Small intestine (tissue), 7 donors: Measurements from ENCODE around the gene MYL9. TPM values are rescaled to one million over a fixed set of nuclear protein-coding genes. Genes with fewer than 3 reads are reported as not detected.
"Not testable (repeated sequence)": the region's sequence is repeated elsewhere in the genome, so short reads cannot be mapped to it uniquely, and the experiment has no call there.

ENCODE experiments used
- DNase-seq, 2 donors: peaks; one replicate each; pipeline versions ENCODE4 v3.0.0 to v3.0.0-alpha.2; 2013
- FAIRE-seq: peaks from 2 replicates; lab custom pipeline; 2012; peaks lifted over from hg19 to GRCh38; lab: Jason Lieb, UNC
- H3K27ac ChIP-seq, 3 donors: one replicate each; pipeline ENCODE4 v1.5.1; 2013; ENCODE audit warnings: low read length in 2 of 3, mild to moderate bottlenecking in 2 of 3, control low read depth in 1 of 3, inconsistent platforms in 1 of 3, low read depth in 1 of 3, moderate library complexity in 1 of 3
- H3K27me3 ChIP-seq, 3 donors: one replicate each; pipeline ENCODE4 v1.6.1; 2013; ENCODE audit warnings: low read length in 3 of 3, inconsistent platforms in 1 of 3; ENCODE audit not compliant: control insufficient read depth in 3 of 3, insufficient read depth in 3 of 3
- H3K36me3 ChIP-seq, 3 donors: one replicate each; pipeline ENCODE4 v1.6.1; 2013; ENCODE audit warnings: low read length in 3 of 3, inconsistent platforms in 1 of 3, low read depth in 1 of 3, mild to moderate bottlenecking in 1 of 3, moderate library complexity in 1 of 3; ENCODE audit not compliant: control insufficient read depth in 3 of 3, insufficient read depth in 2 of 3
- H3K4me1 ChIP-seq, 3 donors: one replicate each; pipeline ENCODE4 v1.6.1; 2013; ENCODE audit warnings: low read length in 2 of 3, inconsistent platforms in 1 of 3, low read depth in 1 of 3, mild to moderate bottlenecking in 1 of 3, moderate library complexity in 1 of 3; ENCODE audit not compliant: control insufficient read depth in 3 of 3, insufficient read depth in 2 of 3
- H3K4me3 ChIP-seq, 3 donors: one replicate each; pipeline ENCODE4 v1.5.1; 2013; ENCODE audit warnings: low read length in 3 of 3, control low read depth in 1 of 3, inconsistent platforms in 1 of 3, low read depth in 1 of 3, mild to moderate bottlenecking in 1 of 3, moderate library complexity in 1 of 3
- H3K9me3 ChIP-seq, 2 donors: one replicate each; pipeline ENCODE4 v1.6.1; 2013; ENCODE audit warnings: low read depth in 1 of 2, low read length in 1 of 2; ENCODE audit not compliant: control insufficient read depth in 2 of 2, insufficient read depth in 1 of 2
- WGBS, 3 donors: extraction: QIAGEN DNeasy Blood & Tissue Kit; methylation state at CpG; one replicate each; pipeline ENCODE4 v1.1.7; 2013; 5-methylcytosine and 5-hydroxymethylcytosine counted together
- polyA plus RNA-seq, 4 donors: library from polyadenylated mRNA; stranded (reverse) in 3 of 4; unstranded in 1 of 4; fragments of 200-250 nt in 3 of 4; fragments of 120-200 nt in 1 of 4; gene quantifications; one replicate each; pipeline versions ENCODE4 v1.2.1 to v1.2.3, GENCODE V29; 2013
- donor health status: healthy with polysubstance abuse.
- donor health status: control.
- donor health status: control.
- donor health status: Bipolar disorder and iron deficiency.
- donor health status: healthy.

MYL9 gene
- polyA plus RNA-seq, 4 donors, result 7.4 to 279 (median 62.9) TPM

DNA sequence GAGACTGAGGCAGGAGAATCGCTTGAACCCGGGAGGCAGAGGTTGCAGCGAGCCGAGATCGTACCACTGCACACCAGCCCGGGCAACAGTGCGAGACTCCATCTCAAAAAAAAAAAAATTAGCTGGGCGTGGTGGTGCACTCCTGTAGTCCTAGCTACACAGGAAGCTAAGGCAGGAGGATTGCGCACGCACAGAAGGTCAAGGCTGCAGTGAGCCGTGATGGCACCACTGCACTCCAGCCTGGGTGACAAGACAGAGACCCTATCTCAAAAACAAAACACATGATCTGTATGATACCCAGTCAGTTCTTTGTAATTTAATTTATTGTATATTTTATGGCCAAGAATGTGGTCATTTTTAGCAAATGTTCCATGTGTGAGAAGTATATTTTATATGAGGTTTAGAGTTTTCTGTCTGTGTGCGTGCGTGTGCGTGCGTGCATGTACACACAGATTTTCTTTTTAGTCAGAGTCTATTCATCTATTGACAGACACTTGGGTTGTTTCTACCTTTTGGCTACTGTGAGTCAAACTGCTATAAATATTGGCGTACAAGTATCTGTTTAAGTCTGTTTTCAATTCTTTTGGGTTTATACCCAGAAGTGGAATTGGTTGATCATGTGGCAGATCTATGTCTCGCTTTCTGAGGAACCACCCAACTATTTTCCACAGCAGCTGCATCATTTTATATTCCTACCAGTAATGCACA, 22.2 kb upstream of the MYL9 start:
- peaks cover 0 to 45% (median 10%) of the 10 kb centered on the region in 3 donors for H3K36me3 ChIP-seq
- no peaks in the 10 kb centered on the region for H3K4me1 ChIP-seq
- 90 to 92% (median 91%) methylated on average over 17 of the region's 17 CpGs for WGBS, 3 donors
- no peak overlapping the region for H3K4me3 ChIP-seq
- H3K27ac ChIP-seq, result no peak overlapping the region
- H3K27me3 ChIP-seq, result no peaks in the 10 kb centered on the region
- FAIRE-seq, result no peak
- no peak for DNase-seq
- no peaks in the 10 kb centered on the region for H3K9me3 ChIP-seq

DNA sequence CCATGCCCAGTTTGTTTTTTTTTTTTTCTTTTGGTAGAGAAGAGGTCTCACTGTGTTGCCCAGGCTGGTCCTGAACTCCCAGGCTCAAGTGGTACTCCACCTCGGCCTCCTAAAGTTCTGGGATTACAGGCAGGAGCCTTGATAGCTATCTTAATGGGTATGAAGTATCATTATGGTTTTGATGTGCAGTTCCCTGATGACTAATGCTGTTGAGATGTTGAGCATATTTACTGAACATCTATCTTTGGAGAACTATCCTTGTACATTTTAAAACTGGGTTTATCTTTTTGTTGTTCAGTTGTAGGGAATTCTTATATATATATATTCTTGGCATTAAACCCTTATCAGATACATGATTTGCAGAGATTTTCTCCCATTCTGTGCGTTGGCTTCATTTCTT, 21.4 kb upstream of the MYL9 start:
- WGBS, 3 donors, result 88 to 91% (median 88%) methylated on average over 2 of the region's 2 CpGs
- Histone ChIP-seq H3K4me1 (no peaks in the 10 kb centered on the region), H3K4me3 (no peak overlapping the region), H3K27ac (no peak overlapping the region), H3K36me3 (peaks cover 0 to 49% (median 10%) of the 10 kb centered on the region in 3 donors), H3K27me3 (no peaks in the 10 kb centered on the region), H3K9me3 (no peaks in the 10 kb centered on the region)
- DNase-seq (no peak), FAIRE-seq (no peak)

DNA sequence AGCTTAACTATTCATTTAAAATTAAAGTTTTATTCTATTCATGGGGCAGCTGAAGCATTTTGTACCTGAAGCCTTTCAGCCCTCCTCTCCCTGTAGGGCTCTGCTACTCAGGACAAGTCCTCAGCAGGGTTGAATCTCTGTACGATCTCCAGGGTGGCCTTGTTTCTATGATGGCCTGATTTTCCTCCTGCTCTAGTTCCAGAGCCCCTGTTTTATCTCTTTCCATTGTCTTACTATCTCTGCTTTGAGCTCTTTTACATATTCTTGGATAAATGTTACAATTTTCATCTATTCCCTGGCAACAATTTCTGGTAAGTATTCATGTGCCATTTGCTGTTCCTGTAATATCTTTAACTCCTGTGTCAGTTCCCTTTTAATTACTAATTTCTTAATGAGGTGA, 19.8 kb upstream of the MYL9 start:
- Histone ChIP-seq H3K4me3 (no peak overlapping the region), H3K27me3 (no peaks in the 10 kb centered on the region), H3K36me3 (peaks cover 4 to 58% (median 21%) of the 10 kb centered on the region in 3 donors), H3K27ac (no peak overlapping the region), H3K9me3 (no peaks in the 10 kb centered on the region), H3K4me1 (no peaks in the 10 kb centered on the region)
- 83 to 100% (median 90%) methylated on average over 1 of the region's 1 CpG for WGBS, 3 donors
- DNase-seq (no peak), FAIRE-seq (no peak)

DNA sequence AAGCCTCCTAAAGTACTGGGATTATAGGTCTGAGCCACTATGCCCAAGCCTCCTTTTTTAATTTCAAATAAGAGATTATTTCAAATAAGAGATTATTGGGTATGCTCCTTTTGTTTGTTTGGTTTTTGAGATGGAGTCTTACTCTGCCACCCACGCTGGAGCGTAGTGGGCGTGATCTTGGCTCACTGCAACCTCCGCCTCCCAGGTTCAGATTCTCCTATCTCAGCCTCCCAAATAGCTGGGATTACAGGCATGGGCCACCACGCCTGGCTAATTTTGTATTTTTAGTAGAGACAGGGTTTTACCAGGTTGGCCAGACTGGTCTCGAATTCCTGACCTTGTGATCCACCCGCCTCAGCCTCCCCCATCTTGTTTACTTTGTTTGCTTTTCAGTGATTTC, 18.9 kb upstream of the MYL9 start:
- H3K27me3 ChIP-seq, DNase-seq, H3K4me3 ChIP-seq, H3K27ac ChIP-seq, FAIRE-seq, H3K9me3 ChIP-seq, H3K4me1 ChIP-seq: not testable (repeated sequence)
- 95 to 98% (median 96%) methylated on average over 7 of the region's 7 CpGs for WGBS, 3 donors
- H3K36me3 ChIP-seq, result peaks cover 10 to 67% (median 28%) of the 10 kb centered on the region in 3 donors

DNA sequence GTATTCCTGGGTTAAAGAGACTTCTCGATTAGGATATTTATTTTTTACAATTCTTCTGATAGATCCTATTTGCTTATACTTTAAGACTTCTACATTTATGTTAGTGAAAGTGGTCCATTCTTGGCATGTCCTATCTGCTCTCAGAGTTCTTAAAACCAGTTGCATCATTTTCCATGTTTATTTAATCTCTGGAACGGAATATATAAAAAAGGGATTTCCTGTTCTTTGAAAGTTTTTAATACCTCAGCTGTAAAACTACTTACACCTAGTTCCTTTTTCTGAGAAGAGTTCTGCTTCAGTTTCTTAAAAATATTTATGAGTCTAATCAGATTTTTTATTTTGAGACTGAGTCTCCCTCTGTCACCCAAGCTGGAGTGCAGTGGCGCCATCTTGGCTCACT, 18.0 kb upstream of the MYL9 start:
- H3K27me3 ChIP-seq, result no peaks in the 10 kb centered on the region
- FAIRE-seq, result no peak
- no peaks in the 10 kb centered on the region for H3K9me3 ChIP-seq
- peaks cover 10 to 73% (median 29%) of the 10 kb centered on the region in 3 donors for H3K36me3 ChIP-seq
- DNase-seq, result no peak
- no peak overlapping the region for H3K27ac ChIP-seq
- 76 to 94% (median 80%) methylated on average over 3 of the region's 3 CpGs for WGBS, 3 donors
- H3K4me1 ChIP-seq, result no peaks in the 10 kb centered on the region
- no peak overlapping the region for H3K4me3 ChIP-seq

DNA sequence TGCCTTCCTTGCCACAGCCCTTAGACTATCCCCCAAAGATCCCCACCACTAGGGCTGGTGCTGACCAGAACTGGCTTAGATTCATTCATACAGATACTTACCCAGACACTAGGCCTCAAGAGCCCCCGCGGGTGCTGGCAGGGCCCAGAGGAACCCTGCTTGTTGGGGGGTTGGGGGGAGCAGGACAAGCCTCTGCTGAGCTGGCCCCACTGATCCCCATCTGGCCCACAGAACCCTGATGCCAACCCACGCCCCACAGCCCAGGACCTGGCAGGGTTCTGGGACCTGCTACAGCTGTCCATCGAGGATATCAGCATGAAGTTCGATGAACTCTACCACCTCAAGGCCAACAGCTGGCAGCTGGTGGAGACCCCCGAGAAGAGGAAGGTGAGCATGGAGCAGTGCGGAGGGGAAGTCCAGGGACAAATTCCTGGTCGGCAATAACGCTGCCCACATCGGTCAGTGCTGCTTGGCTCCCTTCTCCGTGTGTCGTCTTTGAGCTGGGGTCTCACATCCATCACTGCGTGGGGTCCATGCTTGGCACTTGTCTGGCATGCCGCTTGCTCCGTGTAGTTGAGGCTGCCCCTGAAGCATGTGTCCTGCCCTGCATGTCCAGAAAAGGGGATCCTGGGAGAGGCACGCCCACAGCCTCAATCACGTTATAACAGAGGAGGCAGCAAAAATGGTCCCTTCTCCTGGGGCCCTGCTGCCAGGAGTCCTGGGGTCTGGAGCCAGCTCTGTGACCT, 15.5 kb upstream of the MYL9 start:
- FAIRE-seq, result no peak
- 92 to 95% (median 95%) methylated on average over 17 of the region's 17 CpGs for WGBS, 3 donors
- Histone ChIP-seq H3K9me3 (no peaks in the 10 kb centered on the region), H3K36me3 (peaks cover 10 to 77% (median 29%) of the 10 kb centered on the region in 3 donors), H3K27me3 (no peaks in the 10 kb centered on the region), H3K4me3 (no peak overlapping the region), H3K27ac (no peak overlapping the region), H3K4me1 (no peaks in the 10 kb centered on the region)
- no peak for DNase-seq

DNA sequence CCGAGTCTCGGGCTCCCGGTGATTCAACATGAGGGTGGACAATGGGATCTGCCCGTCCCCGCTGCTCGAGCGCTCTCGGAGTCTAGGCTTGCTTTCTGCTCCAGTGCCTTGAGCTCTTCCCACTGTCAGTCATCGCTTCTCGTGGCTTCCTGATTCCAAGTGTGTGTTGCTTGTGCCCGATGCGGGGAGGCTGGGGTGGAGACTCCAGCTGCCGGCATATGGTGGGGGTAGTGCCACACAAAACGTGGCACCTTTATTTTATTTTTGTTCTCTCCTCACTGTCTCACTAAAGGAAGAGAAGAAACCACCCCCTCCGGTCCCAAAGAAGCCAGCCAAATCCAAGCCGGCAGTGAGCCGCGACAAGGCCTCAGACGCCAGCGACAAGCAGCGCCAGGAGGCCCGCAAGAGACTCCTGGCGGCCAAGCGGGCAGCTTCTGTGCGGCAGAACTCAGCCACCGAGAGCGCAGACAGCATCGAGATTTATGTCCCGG, 14.8 kb upstream of the MYL9 start:
- WGBS, 3 donors, result 94 to 97% (median 94%) methylated on average over 29 of the region's 29 CpGs
- Histone ChIP-seq H3K9me3 (no peaks in the 10 kb centered on the region), H3K27me3 (no peaks in the 10 kb centered on the region), H3K4me1 (no peaks in the 10 kb centered on the region), H3K27ac (no peak overlapping the region), H3K4me3 (no peak overlapping the region), H3K36me3 (peaks cover 10 to 75% (median 26%) of the 10 kb centered on the region in 3 donors)
- FAIRE-seq (no peak), DNase-seq (no peak)

DNA sequence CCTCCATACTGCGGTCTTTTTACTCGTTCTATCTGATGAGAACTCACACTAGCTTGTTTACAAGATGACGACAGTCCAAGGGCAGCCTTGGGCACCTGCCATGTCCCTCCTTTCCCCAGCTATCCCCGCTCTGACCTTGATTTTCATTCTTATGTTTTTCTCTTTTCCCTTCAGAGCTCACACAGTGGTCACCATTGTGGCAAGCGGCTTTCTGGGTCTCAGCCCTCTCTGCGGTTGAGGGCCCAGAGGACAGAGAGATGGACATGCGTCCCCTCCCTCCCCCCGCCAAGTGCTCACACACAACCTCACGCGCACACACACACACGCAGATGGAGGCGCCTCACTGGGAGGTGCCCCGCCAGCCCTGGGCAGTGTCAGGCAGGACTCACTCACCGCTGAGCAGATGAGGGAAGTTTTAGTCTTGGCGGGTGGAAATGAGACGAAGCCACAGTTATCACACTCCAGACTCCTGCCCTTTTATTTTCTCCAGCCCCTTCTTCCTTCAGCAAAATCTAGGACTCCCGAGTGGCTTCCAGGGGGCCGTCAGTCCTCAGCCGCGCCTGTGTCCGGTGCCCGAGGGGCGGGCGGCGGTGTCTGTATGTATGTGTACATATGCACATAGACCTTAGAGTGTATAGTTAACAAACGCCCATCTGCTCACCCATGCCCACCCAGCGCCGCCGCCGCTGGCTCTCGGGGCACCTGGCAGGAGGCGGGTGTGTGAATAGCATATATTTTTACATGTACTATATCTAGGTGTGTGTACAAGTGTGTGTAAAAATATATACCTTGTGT, 13.8 kb upstream of the MYL9 start:
- DNase-seq, result no peak
- Histone ChIP-seq H3K27ac (no peak overlapping the region), H3K36me3 (peaks cover 10 to 69% (median 26%) of the 10 kb centered on the region in 3 donors)

More for the DNA sequence above, 13.8 kb upstream of the MYL9 start:
- no peaks in the 10 kb centered on the region for H3K4me1 ChIP-seq
- no peak for FAIRE-seq
- WGBS, 3 donors, result 88 to 92% (median 91%) methylated on average over 29 to 32 of the region's 32 CpGs
- no peak overlapping the region for H3K4me3 ChIP-seq
- H3K9me3 ChIP-seq, result no peaks in the 10 kb centered on the region
- no peaks in the 10 kb centered on the region for H3K27me3 ChIP-seq
